Neural cell (in vitro differentiated cells): Measurements from ENCODE around the gene MAPK8IP2. TPM values are rescaled to one million over a fixed set of nuclear protein-coding genes. Genes with fewer than 3 reads are reported as not detected.

Experiments
- H2AFZ ChIP-seq: fragments of 200-600, 300-800 bp; sonication (generic), shearing (Covaris generic); 2 replicates; pipeline ENCODE4 v1.6.0; 2014; ENCODE audit warnings: low read depth, mild to moderate bottlenecking, antibody characterized with exemption, low read length, moderate library complexity
- H3F3A ChIP-seq: fragments of 200-600 bp; shearing (Covaris generic); 2 replicates; pipeline ENCODE4 v1.6.1; 2016; ENCODE audit warnings: mild to moderate bottlenecking, moderate library complexity, mixed read lengths, antibody characterized with exemption, low read length; ENCODE audit not compliant: insufficient read depth, poor library complexity, severe bottlenecking
- H3K27ac ChIP-seq: fragments of 200-600, 300-800 bp; sonication (generic), shearing (Covaris generic); 2 replicates; pipeline ENCODE4 v1.5.1; 2014; ENCODE audit warnings: mild to moderate bottlenecking, low read length, moderate library complexity
- H3K27me3 ChIP-seq: fragments of 300-800, 200-600 bp; sonication (generic), shearing (Covaris generic); 2 replicates; pipeline ENCODE4 v1.6.0; 2014; ENCODE audit warnings: mild to moderate bottlenecking, low read depth, low read length, moderate library complexity; ENCODE audit not compliant: insufficient read depth
- H3K36me3 ChIP-seq: fragments of 300-800, 200-600 bp; sonication (generic), shearing (Covaris generic); 2 replicates; pipeline ENCODE4 v1.5.1; 2014; ENCODE audit warnings: mild to moderate bottlenecking, antibody characterized with exemption, low read length, moderate library complexity; ENCODE audit not compliant: insufficient read depth
- H3K4me2 ChIP-seq: fragments of 300-800, 200-600 bp; sonication (generic), shearing (Covaris generic); 2 replicates; pipeline ENCODE4 v1.6.0; 2014; ENCODE audit warnings: mild to moderate bottlenecking, low read length
- H3K4me3 ChIP-seq: fragments of 300-800, 200-600 bp; sonication (generic), shearing (Covaris generic); 2 replicates; pipeline ENCODE4 v1.5.1; 2014; ENCODE audit warnings: mild to moderate bottlenecking, low read length, moderate library complexity
- H3K79me2 ChIP-seq: fragments of 200-600 bp; shearing (Covaris generic); replicated peaks from 2 replicates; pipeline ENCODE4 v1.6.0; 2014; ENCODE audit warnings: mild to moderate bottlenecking, low read length, moderate library complexity; ENCODE audit not compliant: insufficient read depth
- H3K9ac ChIP-seq: fragments of 300-800, 200-600 bp; sonication (generic), shearing (Covaris generic); 2 replicates; pipeline ENCODE4 v1.6.1; 2016; ENCODE audit warnings: mild to moderate bottlenecking, low read length, mixed read lengths
- H3K9me2 ChIP-seq: fragments of 200-600 bp; shearing (Covaris generic); 2 replicates; pipeline ENCODE4 v1.6.1; 2016; ENCODE audit warnings: mild to moderate bottlenecking, low read length, mixed read lengths; ENCODE audit not compliant: insufficient read depth
- H3K9me3 ChIP-seq: fragments of 200-600, 300-800 bp; sonication (generic), shearing (Covaris generic); 2 replicates; pipeline ENCODE4 v1.6.1; 2016; ENCODE audit warnings: mild to moderate bottlenecking, mixed run types, low read length, moderate library complexity, mixed read lengths
- H4K20me1 ChIP-seq: fragments of 200-600 bp; shearing (Covaris generic); 2 replicates; pipeline ENCODE4 v1.6.1; 2016; ENCODE audit warnings: mild to moderate bottlenecking, mixed run types; ENCODE audit not compliant: insufficient read depth
- CTCF ChIP-seq: fragments of 450-650 bp; IDR thresholded peaks from 2 replicates; pipeline ENCODE4 v1.5.1; 2014; ENCODE audit warnings: antibody characterized with exemption, mild to moderate bottlenecking, moderate library complexity; ENCODE audit not compliant: poor library complexity, severe bottlenecking
- EP300 ChIP-seq: fragments of 450-650 bp; conservative IDR thresholded peaks from 2 replicates; pipeline ENCODE4 v1.6.1; 2014; ENCODE audit warnings: antibody characterized with exemption, mild to moderate bottlenecking, moderate library complexity; ENCODE audit not compliant: poor library complexity, severe bottlenecking
- EZH2 ChIP-seq: fragments of 200-600, 300-800 bp; shearing (Covaris generic), sonication (generic); IDR thresholded peaks from 2 replicates; pipeline ENCODE4 v1.6.1; 2014; ENCODE audit warnings: antibody characterized with exemption, low read length, borderline replicate concordance, mild to moderate bottlenecking; ENCODE audit not compliant: insufficient read depth, poor library complexity, severe bottlenecking
- MXI1 ChIP-seq: fragments of 450-650 bp; conservative IDR thresholded peaks from 2 replicates; pipeline ENCODE4 v1.6.1; 2014; ENCODE audit warnings: antibody characterized with exemption, mild to moderate bottlenecking; ENCODE audit not compliant: poor library complexity, severe bottlenecking
- POLR2AphosphoS5 ChIP-seq: IDR thresholded peaks from 2 replicates; pipeline ENCODE4 v1.6.1; 2012
- RAD21 ChIP-seq: fragments of 450-650 bp; conservative IDR thresholded peaks from 2 replicates; pipeline ENCODE4 v1.6.1; 2014; ENCODE audit warnings: antibody characterized with exemption, mild to moderate bottlenecking, moderate library complexity
- REST ChIP-seq: IDR thresholded peaks from 2 replicates; pipeline ENCODE4 v1.6.1; 2012; ENCODE audit warnings: borderline replicate concordance
- SMC3 ChIP-seq: fragments of 450-650 bp; conservative IDR thresholded peaks from 2 replicates; pipeline ENCODE4 v1.6.1; 2014; ENCODE audit warnings: antibody characterized with exemption, mild to moderate bottlenecking, moderate library complexity; ENCODE audit not compliant: poor library complexity
- TAF1 ChIP-seq: IDR thresholded peaks from 2 replicates; pipeline ENCODE4 v1.6.1; 2012; ENCODE audit warnings: low read depth
- polyA plus RNA-seq: library from polyadenylated mRNA; depleted of rRNA; stranded (reverse); fragments of >200 nt; gene quantifications from 2 replicates; pipeline ENCODE4 v1.2.3, GENCODE V29; 2014

Gene MAPK8IP2
- polyA plus RNA-seq, 1 donor from 2014 or later, result 48.0 TPM

- Histone ChIP-seq H3K27me3 (no peaks in the 10 kb centered on the region), H3K9me3 (no peaks in the 10 kb centered on the region), H4K20me1 (no peaks in the 10 kb centered on the region), H3K27ac (no peak overlapping the region), H3F3A (no peaks in the 10 kb centered on the region), H2AFZ (no peak overlapping the region), H3K9ac (no peak overlapping the region), H3K79me2 (no peaks in the 10 kb centered on the region), H3K4me3 (no peak overlapping the region), H3K4me2 (no peak overlapping the region), H3K9me2 (no peaks in the 10 kb centered on the region), H3K36me3 (no peaks in the 10 kb centered on the region)
- no peak for TF ChIP-seq RAD21
- no peak for TF ChIP-seq REST
- no peak for TF ChIP-seq POLR2AphosphoS5
- no peak for TF ChIP-seq SMC3
- TF ChIP-seq EP300, result no peak
- TF ChIP-seq MXI1, result no peak
- TF ChIP-seq TAF1, result no peak
- TF ChIP-seq CTCF, result no peak
- TF ChIP-seq EZH2, result no peak
Observed at GRCh38 chr22:50576070-50576469, 24.5 kb upstream of the MAPK8IP2 start.

GRCh38 chr22:50576806-50577696 is 23.5 kb upstream of the MAPK8IP2 start:
- TF ChIP-seq EZH2, result no peak
- no peak for TF ChIP-seq EP300
- no peak for TF ChIP-seq MXI1
- no peak for TF ChIP-seq RAD21
- TF ChIP-seq TAF1, result no peak
- no peak for TF ChIP-seq REST
- TF ChIP-seq SMC3, result no peak
- TF ChIP-seq CTCF, result no peak
- TF ChIP-seq POLR2AphosphoS5, result no peak
- no peaks in the 10 kb centered on the region for H3K36me3 ChIP-seq
- H3K27me3 ChIP-seq, result no peaks in the 10 kb centered on the region
- no peaks in the 10 kb centered on the region for H3F3A ChIP-seq
- no peak overlapping the region for H3K4me2 ChIP-seq
- H3K4me3 ChIP-seq, result no peak overlapping the region
- H3K9me3 ChIP-seq, result no peaks in the 10 kb centered on the region
- H4K20me1 ChIP-seq, result no peaks in the 10 kb centered on the region
- H2AFZ ChIP-seq, result no peak overlapping the region
- H3K9ac ChIP-seq, result no peak overlapping the region
- no peaks in the 10 kb centered on the region for H3K9me2 ChIP-seq
- no peak overlapping the region for H3K27ac ChIP-seq
- H3K79me2 ChIP-seq, result peaks cover 8% of the 10 kb centered on the region
